HS-5 (cell line): ENCODE data around the gene SERINC5.
"Not testable (repeated sequence)": the region's sequence is repeated elsewhere in the genome, so short reads cannot be mapped to it uniquely, and the experiment has no call there.

Experiments used
- DNase-seq: peaks from one replicate; pipeline ENCODE4 v3.0.0-alpha.2; 2012; ENCODE audit warnings: low read depth

SERINC5 gene

GRCh38 chr5:80094236-80094738 is 161.6 kb downstream of the SERINC5 start:
- DNase-seq = no peak

GRCh38 chr5:80093796-80094195 is 162.1 kb downstream of the SERINC5 start:
- no peak for DNase-seq

GRCh38 chr5:80092486-80093107 is 163.3 kb downstream of the SERINC5 start:
- DNase-seq = no peak

GRCh38 chr5:80091792-80092192 is 164.1 kb downstream of the SERINC5 start:
- DNase-seq = not testable (repeated sequence)

GRCh38 chr5:80090884-80091166 is 165.0 kb downstream of the SERINC5 start:
- DNase-seq = no peak

- DNase-seq = peak; percentile 50
Measured at GRCh38 chr5:80083101-80083890, 172.6 kb downstream of the SERINC5 start.

- no peak for DNase-seq
Measured at GRCh38 chr5:80082731-80083100, 173.1 kb downstream of the SERINC5 start.

GRCh38 chr5:80082281-80082680 is 173.6 kb downstream of the SERINC5 start:
- DNase-seq = no peak

GRCh38 chr5:80078921-80079320 is 176.9 kb downstream of the SERINC5 start:
- no peak for DNase-seq

GRCh38 chr5:80077051-80077714 is 178.7 kb downstream of the SERINC5 start:
- DNase-seq = no peak

GRCh38 chr5:80076131-80077050 is 179.5 kb downstream of the SERINC5 start:
- DNase-seq = no peak

- DNase-seq = no peak
Measured at GRCh38 chr5:80072103-80073073, 183.5 kb downstream of the SERINC5 start.

GRCh38 chr5:80071510-80072021 is 184.3 kb downstream of the SERINC5 start:
- DNase-seq = no peak

- no peak for DNase-seq
Measured at GRCh38 chr5:80070338-80071056, 185.4 kb downstream of the SERINC5 start.

GRCh38 chr5:80069918-80070318 is 185.9 kb downstream of the SERINC5 start:
- DNase-seq = no peak

- DNase-seq = no peak
Measured at GRCh38 chr5:80069251-80069800, 186.5 kb downstream of the SERINC5 start.

- no peak for DNase-seq
Measured at GRCh38 chr5:80068775-80069174, 187.1 kb downstream of the SERINC5 start.

GRCh38 chr5:80068246-80068636 is 187.6 kb downstream of the SERINC5 start:
- no peak for DNase-seq

- no peak for DNase-seq
Measured at GRCh38 chr5:80067531-80068245, 188.2 kb downstream of the SERINC5 start.
